Nephron (organoid): ENCODE data around the gene SYNDIG1.

Source experiments
- H3K27ac Mint-ChIP-seq, 3 experiments: 2 replicates each; pipeline ENCODE4 v1.8.0; 2020; ENCODE audit warnings: mixed read lengths in 3 of 3, mild to moderate bottlenecking in 2 of 3, moderate library complexity in 1 of 3
- H3K27me3 Mint-ChIP-seq: 2 replicates; pipeline ENCODE4 v1.8.0; 2021; ENCODE audit warnings: low read depth, mild to moderate bottlenecking, moderate library complexity, mixed read lengths
- H3K36me3 Mint-ChIP-seq: 2 replicates; pipeline ENCODE4 v1.8.0; 2020; ENCODE audit warnings: low read depth, mixed read lengths
- H3K4me1 Mint-ChIP-seq: 2 replicates; pipeline ENCODE4 v1.8.0; 2020; ENCODE audit warnings: mixed read lengths
- H3K4me3 Mint-ChIP-seq, 3 experiments: 2 replicates each; pipeline ENCODE4 v1.8.0; 2020; ENCODE audit warnings: mild to moderate bottlenecking in 3 of 3, mixed read lengths in 3 of 3, moderate library complexity in 2 of 3
- H3K9me3 Mint-ChIP-seq: 2 replicates; pipeline ENCODE4 v1.8.0; 2020; ENCODE audit warnings: mixed read lengths
- TF ChIP-seq, protein P1 (sequence below), 3 experiments: fragments of 200-600 bp; sonication (generic); IDR thresholded peaks; one replicate each; pipeline ENCODE4 v1.5.0; 2021; ENCODE audit warnings: antibody characterized with exemption in 3 of 3; ENCODE audit not compliant: unreplicated experiment in 3 of 3

The SYNDIG1 gene

DNA sequence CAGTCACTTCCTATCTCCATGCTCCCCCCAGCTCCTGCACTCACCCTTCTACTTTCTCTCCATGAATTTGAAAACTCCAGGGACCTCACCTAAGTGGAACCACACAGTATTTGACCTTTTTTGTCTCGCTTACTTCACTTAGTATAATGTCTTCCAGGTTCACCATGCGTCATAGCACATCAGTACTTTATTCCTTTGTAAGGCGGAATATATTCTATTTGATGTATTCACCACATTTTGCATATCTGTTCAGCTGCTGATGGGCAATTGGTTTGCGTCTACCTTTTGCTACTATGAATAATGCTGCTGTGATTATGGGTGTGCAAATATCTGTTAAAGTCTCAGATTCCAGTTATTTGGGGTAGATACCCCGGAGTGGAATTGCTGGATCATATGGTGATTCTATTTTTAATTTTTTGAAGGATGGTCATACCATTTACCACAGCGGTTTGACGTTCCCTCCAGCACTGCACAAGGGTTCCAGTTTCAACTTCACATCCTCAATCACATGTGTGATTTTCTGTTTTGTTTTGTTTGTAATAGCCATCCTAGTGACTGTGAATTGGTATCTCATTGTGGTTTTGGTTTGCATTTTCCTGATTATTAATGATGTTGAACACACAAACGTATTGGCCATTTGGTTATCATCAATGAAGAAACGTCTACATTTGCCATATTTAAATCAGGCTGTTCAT, 20.3 kb upstream of the SYNDIG1 start:
- no peaks in the 10 kb centered on the region for H3K36me3 Mint-ChIP-seq
- H3K4me3 Mint-ChIP-seq, result no peak overlapping the region
- H3K4me1 Mint-ChIP-seq, result no peaks in the 10 kb centered on the region
- peaks cover 54% of the 10 kb centered on the region for H3K27me3 Mint-ChIP-seq
- TF ChIP-seq, protein P1, sequence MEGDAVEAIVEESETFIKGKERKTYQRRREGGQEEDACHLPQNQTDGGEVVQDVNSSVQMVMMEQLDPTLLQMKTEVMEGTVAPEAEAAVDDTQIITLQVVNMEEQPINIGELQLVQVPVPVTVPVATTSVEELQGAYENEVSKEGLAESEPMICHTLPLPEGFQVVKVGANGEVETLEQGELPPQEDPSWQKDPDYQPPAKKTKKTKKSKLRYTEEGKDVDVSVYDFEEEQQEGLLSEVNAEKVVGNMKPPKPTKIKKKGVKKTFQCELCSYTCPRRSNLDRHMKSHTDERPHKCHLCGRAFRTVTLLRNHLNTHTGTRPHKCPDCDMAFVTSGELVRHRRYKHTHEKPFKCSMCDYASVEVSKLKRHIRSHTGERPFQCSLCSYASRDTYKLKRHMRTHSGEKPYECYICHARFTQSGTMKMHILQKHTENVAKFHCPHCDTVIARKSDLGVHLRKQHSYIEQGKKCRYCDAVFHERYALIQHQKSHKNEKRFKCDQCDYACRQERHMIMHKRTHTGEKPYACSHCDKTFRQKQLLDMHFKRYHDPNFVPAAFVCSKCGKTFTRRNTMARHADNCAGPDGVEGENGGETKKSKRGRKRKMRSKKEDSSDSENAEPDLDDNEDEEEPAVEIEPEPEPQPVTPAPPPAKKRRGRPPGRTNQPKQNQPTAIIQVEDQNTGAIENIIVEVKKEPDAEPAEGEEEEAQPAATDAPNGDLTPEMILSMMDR (IDR thresholded peaks at IDR 0.05; ENCODE audit: unreplicated experiment in 3 of 3), result no peak
- H3K27ac Mint-ChIP-seq, result no peak overlapping the region
- H3K9me3 Mint-ChIP-seq, result no peaks in the 10 kb centered on the region

DNA sequence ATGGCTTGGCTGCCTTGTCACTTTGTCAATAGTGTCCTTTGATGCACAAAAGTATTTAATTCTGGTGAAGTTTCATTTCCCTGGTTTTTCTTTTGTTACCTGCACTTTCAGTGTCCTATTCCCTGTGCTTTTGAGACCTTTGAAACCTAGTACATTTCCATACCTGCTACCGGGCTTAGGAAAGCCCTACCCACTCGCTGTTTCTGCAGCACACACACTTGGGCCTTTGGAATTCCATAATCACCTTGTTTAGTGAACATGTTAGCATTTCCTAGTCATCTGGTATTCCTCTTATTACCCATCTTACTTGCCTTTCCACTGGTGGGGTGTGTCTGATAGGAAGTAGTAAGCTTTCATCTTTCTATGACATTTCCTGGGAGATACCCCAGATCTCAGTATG, 19.3 kb upstream of the SYNDIG1 start:
- Mint-ChIP-seq H3K4me1 (peaks cover 2% of the 10 kb centered on the region), H3K27ac (no peak overlapping the region), H3K36me3 (no peaks in the 10 kb centered on the region), H3K4me3 (no peak overlapping the region), H3K9me3 (no peaks in the 10 kb centered on the region), H3K27me3 (peaks cover 45% of the 10 kb centered on the region)
- TF ChIP-seq, protein P1 (IDR thresholded peaks at IDR 0.05; ENCODE audit: unreplicated experiment in 3 of 3), result no peak

DNA sequence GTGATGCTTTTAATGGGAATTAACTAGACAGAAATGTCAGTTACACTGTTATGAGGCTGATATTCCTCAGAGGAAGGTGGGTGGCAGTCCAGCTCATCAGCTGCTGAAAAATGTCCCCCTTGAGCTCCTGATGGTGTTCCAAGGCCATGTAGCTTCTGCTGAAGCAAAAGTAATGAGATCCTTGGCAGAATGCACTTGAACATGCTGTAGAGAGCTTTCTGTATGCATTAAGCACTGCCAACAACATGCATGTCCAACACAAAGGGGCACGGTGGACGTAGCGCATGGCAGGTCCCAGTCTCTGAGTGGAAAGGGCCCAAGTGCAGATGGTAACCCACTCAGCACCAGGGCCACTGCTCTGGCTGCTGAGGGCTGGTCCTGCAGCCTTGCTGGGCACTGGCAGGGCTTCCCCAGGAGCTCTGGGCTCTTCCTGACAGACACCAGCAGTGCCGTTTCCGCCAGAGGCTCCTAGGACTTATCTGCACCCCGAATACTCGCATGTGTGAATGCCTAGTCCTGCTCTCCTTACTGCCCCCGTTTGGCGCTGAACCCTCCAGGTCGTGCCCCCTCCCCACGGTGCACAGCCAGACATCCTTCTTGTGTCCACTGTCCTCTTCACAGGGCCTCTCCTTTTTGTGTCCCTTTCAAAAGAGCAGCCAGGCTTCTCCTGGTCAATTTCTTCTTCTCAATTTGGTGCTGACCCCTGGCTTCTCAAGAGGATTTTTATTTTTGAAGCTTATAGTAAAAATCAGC, 18.6 kb upstream of the SYNDIG1 start:
- Mint-ChIP-seq H3K27ac (no peak overlapping the region), H3K4me3 (no peak overlapping the region), H3K27me3 (peaks cover 44% of the 10 kb centered on the region), H3K4me1 (peaks cover 4% of the 10 kb centered on the region), H3K36me3 (no peaks in the 10 kb centered on the region), H3K9me3 (no peaks in the 10 kb centered on the region)
- TF ChIP-seq, protein P1 (IDR thresholded peaks at IDR 0.05; ENCODE audit: unreplicated experiment in 3 of 3), result no peak

DNA sequence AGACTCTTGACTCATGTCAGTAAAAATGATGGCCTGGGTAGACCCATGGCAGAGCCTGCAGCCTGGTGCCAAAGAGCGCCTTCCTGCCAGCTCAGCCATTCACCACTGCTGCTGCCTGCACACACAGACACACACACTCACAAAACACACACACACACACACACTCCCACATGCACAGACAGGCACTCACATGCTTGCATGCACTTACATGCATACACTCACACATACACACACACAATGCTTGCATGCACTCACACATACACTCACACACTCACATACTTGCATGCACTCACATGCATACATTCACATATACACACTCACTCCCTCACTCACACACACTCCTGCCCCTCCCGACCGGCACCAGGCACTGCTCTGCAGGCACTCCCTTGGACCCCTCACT, 18.0 kb upstream of the SYNDIG1 start:
- Mint-ChIP-seq H3K27me3 (peaks cover 47% of the 10 kb centered on the region), H3K36me3 (no peaks in the 10 kb centered on the region), H3K4me1 (peaks cover 4% of the 10 kb centered on the region), H3K9me3 (no peaks in the 10 kb centered on the region), H3K27ac (no peak overlapping the region), H3K4me3 (no peak overlapping the region)
- TF ChIP-seq, protein P1 (IDR thresholded peaks at IDR 0.05; ENCODE audit: unreplicated experiment in 3 of 3), result no peak

DNA sequence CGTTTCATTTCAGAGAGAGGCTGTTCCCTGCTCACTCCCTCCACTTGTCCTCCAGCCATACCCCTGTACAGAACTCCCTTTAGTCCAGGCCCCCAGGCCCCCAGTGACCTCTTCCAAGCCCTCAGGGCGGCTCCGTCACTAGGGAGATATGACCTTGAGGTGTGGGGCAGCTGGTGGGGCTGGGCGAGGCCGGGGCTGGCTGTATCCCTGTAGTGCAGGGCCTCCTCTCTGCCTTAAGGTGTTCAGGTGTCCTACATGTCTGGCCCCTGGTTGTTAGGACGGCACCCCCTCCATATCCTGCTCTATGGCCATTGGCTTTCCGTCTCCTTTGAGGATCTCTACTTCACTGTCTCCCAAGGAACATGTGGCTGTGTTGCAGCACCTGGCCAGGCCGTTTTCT, 17.4 kb upstream of the SYNDIG1 start:
- H3K36me3 Mint-ChIP-seq, result no peaks in the 10 kb centered on the region
- no peak overlapping the region for H3K27ac Mint-ChIP-seq
- no peaks in the 10 kb centered on the region for H3K9me3 Mint-ChIP-seq
- H3K4me3 Mint-ChIP-seq, result no peak overlapping the region
- TF ChIP-seq, protein P1 (IDR thresholded peaks at IDR 0.05; ENCODE audit: unreplicated experiment in 3 of 3), result no peak
- peaks cover 4% of the 10 kb centered on the region for H3K4me1 Mint-ChIP-seq
- H3K27me3 Mint-ChIP-seq, result peaks cover 43% of the 10 kb centered on the region
